GM21576 (cell line): Measurements from ENCODE around the gene MYF6.
"Not testable (repeated sequence)": the region's sequence is repeated elsewhere in the genome, so short reads cannot be mapped to it uniquely, and the experiment has no call there.

Experiments used
- ATAC-seq: cut with Tn5 transposase; IDR thresholded peaks from one replicate; pipeline ENCODE4 v1.9.1; 2021; ENCODE audit warnings: mild to moderate bottlenecking, moderate library complexity; ENCODE audit not compliant: unreplicated experiment

Gene MYF6

GRCh38 chr12:80707126-80707829 is at the start of gene MYF6:
Gene MYF6 (plus strand): TSS chr12:80707634. CDS start chr12:80707720, 86 bp downstream.
- no peak for ATAC-seq

- ATAC-seq: no peak
These were observed 47.8 kb upstream of the MYF6 start for GRCh38 chr12:80659512-80660063.

GRCh38 chr12:80662586-80662985 is 44.8 kb upstream of the MYF6 start:
- no peak for ATAC-seq

- ATAC-seq: no peak
These were observed 37.2 kb upstream of the MYF6 start for GRCh38 chr12:80670214-80670613.

- not testable (repeated sequence) for ATAC-seq
These were observed 31.3 kb upstream of the MYF6 start for GRCh38 chr12:80676042-80676636.

GRCh38 chr12:80676856-80677255 is 30.6 kb upstream of the MYF6 start:
- no peak for ATAC-seq

GRCh38 chr12:80677994-80678393 is 29.4 kb upstream of the MYF6 start:
- no peak for ATAC-seq

- ATAC-seq: no peak
These were observed 27.9 kb upstream of the MYF6 start for GRCh38 chr12:80679346-80680131.

GRCh38 chr12:80681287-80681686 is 26.1 kb upstream of the MYF6 start:
- peak; percentile 74 for ATAC-seq

GRCh38 chr12:80681786-80682185 is 25.6 kb upstream of the MYF6 start:
- ATAC-seq: no peak

- no peak for ATAC-seq
These were observed 23.3 kb upstream of the MYF6 start for GRCh38 chr12:80684077-80684495.

- no peak for ATAC-seq
These were observed 17.3 kb upstream of the MYF6 start for GRCh38 chr12:80690090-80690489.

- no peak for ATAC-seq
These were observed 16.9 kb upstream of the MYF6 start for GRCh38 chr12:80690513-80690912.

- ATAC-seq: peak; percentile 65
These were observed 15.3 kb upstream of the MYF6 start for GRCh38 chr12:80692114-80692513.

- ATAC-seq: no peak
These were observed 10.1 kb upstream of the MYF6 start for GRCh38 chr12:80697270-80697887.

GRCh38 chr12:80698256-80698655 is 9.2 kb upstream of the MYF6 start:
- no peak for ATAC-seq

GRCh38 chr12:80698847-80699542 is 8.4 kb upstream of the MYF6 start:
- no peak for ATAC-seq

- no peak for ATAC-seq
These were observed 7.1 kb upstream of the MYF6 start for GRCh38 chr12:80700327-80700726.

GRCh38 chr12:80701388-80701787 is 6.0 kb upstream of the MYF6 start:
- ATAC-seq: no peak
